Activated naive CD4-positive, alpha-beta T cell treated with anti-CD3 and anti-CD28 coated beads for 36 hours (primary cell): Measurements from ENCODE around the gene TCF23. TPM values are rescaled to one million over a fixed set of nuclear protein-coding genes. Genes with fewer than 3 reads are reported as not detected.
"Not testable (repeated sequence)": the region's sequence is repeated elsewhere in the genome, so short reads cannot be mapped to it uniquely, and the experiment has no call there.

Experiments used
- CTCF ChIA-PET: fragments of 350-600 bp; sonication (Branson Sonifier 250); formaldehyde crosslinking; loops from one replicate; lab custom pipeline; 2021; ENCODE audit warnings: antibody characterized with exemption; lab: Charles Lee
- DNase-seq: peaks from one replicate; pipeline ENCODE4 v3.0.0-alpha.2; 2020
- H3K27ac Mint-ChIP-seq: one replicate; pipeline ENCODE4 v1.8.0; 2021; ENCODE audit warnings: mild to moderate bottlenecking, mixed read lengths
- H3K27me3 Mint-ChIP-seq: one replicate; pipeline ENCODE4 v1.8.0; 2021; ENCODE audit warnings: low read depth, mixed read lengths
- H3K36me3 Mint-ChIP-seq: one replicate; pipeline ENCODE4 v1.8.0; 2021; ENCODE audit warnings: low read depth, mixed read lengths
- H3K4me1 Mint-ChIP-seq: one replicate; pipeline ENCODE4 v1.8.0; 2021; ENCODE audit warnings: low read depth, mixed read lengths
- H3K4me3 Mint-ChIP-seq: one replicate; pipeline ENCODE4 v1.8.0; 2021; ENCODE audit warnings: mild to moderate bottlenecking, moderate library complexity, mixed read lengths
- H3K9me3 Mint-ChIP-seq: one replicate; pipeline ENCODE4 v1.8.0; 2021; ENCODE audit warnings: mixed read lengths
- intact Hi-C: fragments of 100-400 bp; cut with micrococcal nuclease; formaldehyde crosslinking; loops from one replicate; pipeline ENCODE4 v1.15.1; 2023
- total RNA-seq, 2 experiments: library from RNA; stranded (reverse); gene quantifications; one replicate each; pipeline ENCODE4 v1.2.3, GENCODE V29; 2021

Gene TCF23
- total RNA-seq, 2 experiments from 2014 or later, result not detected

DNA sequence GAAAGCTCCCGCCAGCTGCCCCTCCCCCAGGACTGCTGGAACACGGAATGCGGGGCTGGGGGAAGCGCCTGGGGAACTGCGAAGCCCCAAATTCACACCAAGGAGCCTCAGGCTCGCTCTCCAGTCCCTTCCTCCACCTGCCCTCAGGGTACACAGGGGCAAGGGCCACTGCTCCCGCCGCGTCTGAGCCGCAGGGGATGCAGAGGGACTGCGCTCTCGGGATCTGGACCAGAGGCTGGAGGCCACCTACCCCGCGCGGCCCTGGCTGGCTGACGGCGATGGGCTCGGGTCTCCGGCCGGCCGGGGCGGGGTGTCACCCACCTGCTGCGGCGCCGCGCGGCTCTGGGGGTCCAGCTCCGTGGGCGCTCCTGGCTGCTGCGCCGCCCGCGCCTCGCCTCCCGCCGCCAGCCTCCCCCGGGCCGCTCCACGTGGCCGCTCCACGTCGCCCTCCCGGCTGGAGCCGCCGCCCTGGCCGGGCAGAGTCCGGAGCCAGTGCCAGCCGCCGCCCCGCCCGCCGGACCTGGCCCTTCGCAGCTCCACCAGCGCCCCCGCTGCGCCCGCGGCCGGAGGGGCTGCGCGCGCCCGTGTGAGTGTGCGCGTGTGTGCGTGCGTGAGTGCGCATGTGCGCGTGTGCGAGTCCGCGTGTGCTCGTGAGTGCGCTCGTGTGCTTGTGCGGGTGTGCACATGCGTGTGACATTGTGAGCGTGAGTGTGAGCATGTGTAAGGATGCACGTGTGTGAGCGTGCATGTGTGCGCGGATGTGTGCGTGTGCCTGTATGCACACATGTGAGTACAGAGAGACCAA, 30.1 kb upstream of the TCF23 start, which contains the start of gene CGREF1:
Gene CGREF1 (minus strand): TSS at position 604 of the 805 bp plus-strand sequence. CDS start 14,762 bp downstream, outside the sequence.
- peaks cover 22% of the 10 kb centered on the region for H3K27me3 Mint-ChIP-seq
- peak within 1 kb of the TSS; percentile 71 for H3K4me3 Mint-ChIP-seq
- no peak for DNase-seq
- CTCF ChIA-PET, result interaction anchor here (0.7 to 1.0 kb wide), 2 partner anchors 19 to 51 kb away, joined by 3 read pairs; no protein-coding TSS in a partner anchor
- no peaks in the 10 kb centered on the region for H3K9me3 Mint-ChIP-seq
- intact Hi-C loops, result no loop called here
- H3K36me3 Mint-ChIP-seq, result peaks cover 3% of the 10 kb centered on the region
- H3K27ac Mint-ChIP-seq, result no peak within 1 kb of the TSS
- peaks cover 15% of the 10 kb centered on the region for H3K4me1 Mint-ChIP-seq

DNA sequence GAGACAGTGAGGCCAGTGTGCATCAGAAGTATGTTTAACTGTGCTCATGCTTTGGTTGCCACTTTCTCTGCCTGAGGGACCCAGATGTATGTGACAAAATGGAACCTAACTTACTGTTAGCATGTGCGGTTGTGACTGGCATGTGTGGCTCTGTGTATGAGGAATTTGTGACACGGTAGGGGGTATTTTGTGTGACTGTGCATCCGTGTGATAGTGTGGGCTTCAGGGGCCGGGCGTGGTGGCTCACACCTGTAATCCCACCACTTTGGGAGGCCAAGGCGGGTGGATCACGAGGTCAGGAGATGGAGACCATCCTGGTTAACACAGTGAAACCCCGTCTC, 29.5 kb upstream of the TCF23 start:
- intact Hi-C loops, H3K36me3 Mint-ChIP-seq, DNase-seq, H3K27ac Mint-ChIP-seq, CTCF ChIA-PET, H3K9me3 Mint-ChIP-seq: not testable (repeated sequence)
- peaks cover 22% of the 10 kb centered on the region for H3K27me3 Mint-ChIP-seq
- peak overlapping the region; percentile 71 for H3K4me3 Mint-ChIP-seq
- peaks cover 16% of the 10 kb centered on the region for H3K4me1 Mint-ChIP-seq

DNA sequence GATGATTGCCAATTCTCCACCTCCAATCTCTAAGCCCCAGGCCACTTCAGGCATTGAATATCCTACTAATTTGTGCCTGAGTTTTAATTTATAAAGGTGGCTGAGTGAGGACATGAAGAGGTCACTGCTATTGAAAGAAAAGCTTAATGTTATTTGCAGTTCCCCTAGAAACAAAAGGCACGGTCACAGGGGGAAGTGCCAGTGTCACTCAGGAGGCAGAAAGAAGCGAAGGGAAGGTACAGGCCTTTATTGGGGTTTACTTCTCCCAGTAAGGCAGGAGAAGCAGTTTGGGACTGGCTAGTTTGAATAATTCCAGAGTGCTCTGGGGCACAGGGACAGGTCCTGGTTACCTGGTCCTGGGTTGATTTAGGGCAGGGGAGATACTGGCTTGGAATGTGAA, 26.9 kb upstream of the TCF23 start:
- H3K4me1 Mint-ChIP-seq, result peaks cover 16% of the 10 kb centered on the region
- no peak overlapping the region for H3K4me3 Mint-ChIP-seq
- no peaks in the 10 kb centered on the region for H3K9me3 Mint-ChIP-seq
- H3K27me3 Mint-ChIP-seq, result peaks cover 22% of the 10 kb centered on the region
- CTCF ChIA-PET, result no interaction called here
- intact Hi-C loops, result no loop called here
- no peak overlapping the region for H3K27ac Mint-ChIP-seq
- DNase-seq, result no peak
- peaks cover 3% of the 10 kb centered on the region for H3K36me3 Mint-ChIP-seq

DNA sequence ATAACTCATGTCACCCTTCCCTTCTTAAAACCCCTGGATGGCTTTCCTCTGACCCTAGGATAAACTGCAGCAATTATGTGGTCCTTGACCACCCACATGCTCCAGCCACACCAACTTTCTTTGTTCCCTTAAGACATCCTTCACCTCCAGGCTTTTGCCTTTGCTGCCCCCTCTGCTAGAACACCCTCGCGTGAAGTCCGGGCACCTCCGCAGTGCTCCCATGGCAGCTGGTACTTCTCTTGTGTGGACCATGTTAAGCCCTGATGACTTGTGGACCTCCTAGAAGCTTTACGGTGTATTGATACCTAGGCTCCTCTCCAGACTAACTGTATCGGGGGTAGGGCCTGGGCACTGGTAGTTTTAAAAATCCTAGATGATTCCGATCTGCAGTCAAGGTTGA, 26.0 kb upstream of the TCF23 start:
- peaks cover 16% of the 10 kb centered on the region for H3K4me1 Mint-ChIP-seq
- peaks cover 21% of the 10 kb centered on the region for H3K27me3 Mint-ChIP-seq
- no peak for DNase-seq
- CTCF ChIA-PET, result interaction anchor here (0.6 to 2.7 kb wide), 4 partner anchors 11 to 157 kb away, joined by 4 to 17 read pairs (median 5); partner anchors contain the start of gene PREB
- intact Hi-C loops, result loop anchor here (1.0 kb wide), 1 partner anchor 12 kb away; the partner anchor contains the start of gene PREB
- no peak overlapping the region for H3K27ac Mint-ChIP-seq
- H3K9me3 Mint-ChIP-seq, result no peaks in the 10 kb centered on the region
- H3K36me3 Mint-ChIP-seq, result peaks cover 3% of the 10 kb centered on the region
- H3K4me3 Mint-ChIP-seq, result peak overlapping the region; percentile 79

DNA sequence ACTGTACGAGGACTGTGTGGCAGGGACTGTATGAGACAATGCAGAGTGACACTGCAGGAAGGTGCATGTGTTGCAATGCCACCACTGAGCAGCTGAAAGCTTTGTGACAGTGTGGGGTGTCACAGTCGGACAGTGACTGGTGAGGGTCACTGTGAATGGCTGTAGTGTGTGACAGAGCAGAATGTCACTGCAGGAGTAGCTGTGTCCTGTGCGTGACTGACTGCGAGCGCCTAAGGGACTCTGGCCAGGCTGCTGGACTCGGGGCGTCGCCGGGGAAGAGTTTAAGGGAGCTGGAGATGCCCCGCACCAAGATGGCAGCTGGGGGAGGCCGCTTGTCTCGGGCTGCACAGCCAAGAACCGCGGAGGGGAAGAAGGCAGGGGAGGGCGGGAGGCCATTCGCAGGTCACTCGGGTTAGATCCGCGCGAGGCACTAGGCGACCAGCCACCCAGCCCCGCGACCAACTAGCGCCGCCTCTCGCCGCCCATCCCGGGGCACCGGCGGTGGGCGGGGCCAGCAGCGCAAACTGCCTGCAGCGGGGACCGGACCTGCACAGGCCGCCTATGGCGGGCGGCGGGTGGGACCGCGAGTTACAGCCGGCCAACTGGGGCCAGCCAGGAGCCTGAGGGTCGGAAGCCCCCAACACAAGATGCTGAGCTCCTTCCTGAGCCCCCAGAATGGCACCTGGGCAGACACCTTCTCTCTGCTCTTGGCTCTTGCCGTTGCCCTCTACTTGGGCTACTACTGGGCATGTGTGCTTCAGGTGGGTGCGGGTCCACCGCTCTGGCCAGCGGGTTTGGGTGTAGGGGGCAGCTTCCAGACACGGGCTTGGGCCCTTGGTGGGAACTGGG, 25.3 kb upstream of the TCF23 start, which contains the start of gene ABHD1:
Gene ABHD1 (plus strand): TSS at position 514 of the 849 bp plus-strand sequence. CDS start 134 bp downstream, at position 648.
- Mint-ChIP-seq H3K4me3 (peak within 1 kb of the TSS; percentile 79), H3K27ac (no peak within 1 kb of the TSS)

DNA sequence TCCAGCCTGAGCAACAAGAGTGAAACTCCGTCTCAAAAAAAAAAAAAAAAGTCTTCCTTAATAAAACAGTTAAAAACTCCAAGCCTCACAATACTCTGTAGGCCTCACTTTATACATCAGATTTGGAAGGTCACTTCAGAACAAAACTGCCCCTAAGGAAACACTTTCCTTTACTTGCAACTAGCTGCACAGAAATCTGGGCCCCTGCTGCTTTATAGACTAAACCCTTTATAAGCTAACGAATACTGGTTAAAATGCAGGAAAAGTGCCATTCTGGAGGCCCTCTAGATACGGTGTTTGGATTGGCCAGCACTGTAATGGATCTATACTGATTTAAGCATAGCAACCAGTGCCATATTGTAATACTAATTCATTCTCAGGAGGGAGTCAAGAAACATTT, 23.7 kb upstream of the TCF23 start:
- H3K4me3 Mint-ChIP-seq, result no peak overlapping the region

More for the DNA sequence above, 25.3 kb upstream of the TCF23 start, which contains the start of gene ABHD1:
- peaks cover 16% of the 10 kb centered on the region for H3K27me3 Mint-ChIP-seq
- H3K36me3 Mint-ChIP-seq, result peaks cover 3% of the 10 kb centered on the region
- no peaks in the 10 kb centered on the region for H3K9me3 Mint-ChIP-seq
- peak; percentile 51 for DNase-seq
- intact Hi-C loops, result loop anchor here (1.0 kb wide), 1 partner anchor 11 kb away; the partner anchor contains the start of gene PREB
- CTCF ChIA-PET, result interaction anchor here (0.6 to 2.7 kb wide), 5 partner anchors 9 to 156 kb away, joined by 3 to 17 read pairs (median 4); partner anchors contain the start of gene PREB
- H3K4me1 Mint-ChIP-seq, result peaks cover 12% of the 10 kb centered on the region

DNA sequence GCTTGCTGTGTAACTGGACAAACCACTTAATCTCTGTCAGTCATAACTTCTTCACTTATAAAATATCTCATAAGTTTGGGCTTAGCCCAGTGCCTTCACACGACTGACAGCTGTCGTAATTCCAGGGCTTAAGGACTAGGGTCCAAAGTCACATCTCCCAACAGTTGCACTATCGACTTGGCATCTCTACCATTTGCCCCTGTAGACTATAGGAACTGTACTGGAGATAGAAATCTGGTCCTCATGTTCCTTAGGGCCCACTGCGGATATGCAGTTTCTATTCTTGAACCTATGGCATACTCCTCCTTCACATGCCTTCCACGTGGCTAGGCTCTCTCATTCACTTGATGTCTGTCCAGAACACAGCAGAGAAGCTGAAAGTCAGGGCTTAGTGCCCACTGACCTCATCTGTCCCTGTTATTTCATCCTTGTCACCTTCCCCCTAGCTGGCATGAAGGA, 22.5 kb upstream of the TCF23 start:
- no peak for DNase-seq
- Mint-ChIP-seq H3K9me3 (no peaks in the 10 kb centered on the region), H3K27ac (no peak overlapping the region), H3K4me3 (no peak overlapping the region), H3K36me3 (peaks cover 4% of the 10 kb centered on the region), H3K4me1 (peaks cover 7% of the 10 kb centered on the region), H3K27me3 (no peaks in the 10 kb centered on the region)
- CTCF ChIA-PET, result no interaction called here
- intact Hi-C loops, result no loop called here

More for the DNA sequence above, 23.7 kb upstream of the TCF23 start:
- intact Hi-C loops, result no loop called here
- Mint-ChIP-seq H3K4me1 (peaks cover 7% of the 10 kb centered on the region), H3K27me3 (peaks cover 6% of the 10 kb centered on the region), H3K27ac (no peak overlapping the region), H3K36me3 (peaks cover under 1% of the 10 kb centered on the region), H3K9me3 (no peaks in the 10 kb centered on the region)
- CTCF ChIA-PET, result interaction anchor here (2.7 kb wide), 1 partner anchor 9 kb away, joined by 17 read pairs; the partner anchor contains the start of gene PREB
- DNase-seq, result no peak

DNA sequence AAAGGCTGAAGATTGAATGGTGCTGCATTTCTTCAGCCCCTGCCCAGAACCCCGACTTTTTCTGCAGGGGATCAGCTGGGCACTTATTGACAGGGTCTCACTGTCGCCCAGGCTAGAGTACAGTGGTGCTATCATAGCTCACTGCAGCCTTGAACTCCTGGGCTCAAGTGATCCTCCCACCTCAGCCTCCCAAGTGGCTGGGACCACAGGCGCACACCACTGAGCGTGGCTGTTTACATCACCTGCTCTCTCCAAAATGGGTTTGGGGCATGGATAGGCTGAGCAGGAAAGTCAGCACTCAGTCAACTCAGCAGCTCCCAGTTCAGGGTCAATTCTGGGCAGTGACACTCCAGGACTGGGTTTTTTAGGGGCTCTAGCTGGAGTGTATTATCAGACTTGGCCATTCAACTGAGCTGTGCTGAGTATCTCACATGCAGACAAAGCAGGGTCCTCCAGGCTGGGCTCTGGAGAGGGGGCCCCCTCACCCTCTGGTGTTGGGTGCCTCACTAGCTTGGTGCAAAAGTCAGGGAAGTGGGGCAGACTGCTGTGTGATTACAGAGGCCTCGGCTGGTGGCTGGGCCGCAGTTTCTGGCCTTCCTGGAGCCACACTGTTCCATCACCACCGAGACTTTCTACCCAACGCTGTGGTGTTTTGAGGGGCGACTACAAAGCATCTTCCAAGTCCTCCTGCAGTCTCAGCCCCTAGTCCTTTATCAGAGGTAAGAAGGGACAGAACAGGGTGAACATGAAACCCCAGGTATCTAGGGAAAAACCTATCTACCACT, 20.7 kb upstream of the TCF23 start:
- H3K27ac Mint-ChIP-seq, result no peak overlapping the region
- no peaks in the 10 kb centered on the region for H3K27me3 Mint-ChIP-seq
- H3K4me3 Mint-ChIP-seq, result no peak overlapping the region
- no peaks in the 10 kb centered on the region for H3K9me3 Mint-ChIP-seq
- DNase-seq, result no peak
- peaks cover 7% of the 10 kb centered on the region for H3K36me3 Mint-ChIP-seq
- CTCF ChIA-PET, result interaction anchor here (0.5 kb wide), 1 partner anchor 118 kb away, joined by 4 read pairs; no protein-coding TSS in a partner anchor
- intact Hi-C loops, result no loop called here
- H3K4me1 Mint-ChIP-seq, result peaks cover 13% of the 10 kb centered on the region

DNA sequence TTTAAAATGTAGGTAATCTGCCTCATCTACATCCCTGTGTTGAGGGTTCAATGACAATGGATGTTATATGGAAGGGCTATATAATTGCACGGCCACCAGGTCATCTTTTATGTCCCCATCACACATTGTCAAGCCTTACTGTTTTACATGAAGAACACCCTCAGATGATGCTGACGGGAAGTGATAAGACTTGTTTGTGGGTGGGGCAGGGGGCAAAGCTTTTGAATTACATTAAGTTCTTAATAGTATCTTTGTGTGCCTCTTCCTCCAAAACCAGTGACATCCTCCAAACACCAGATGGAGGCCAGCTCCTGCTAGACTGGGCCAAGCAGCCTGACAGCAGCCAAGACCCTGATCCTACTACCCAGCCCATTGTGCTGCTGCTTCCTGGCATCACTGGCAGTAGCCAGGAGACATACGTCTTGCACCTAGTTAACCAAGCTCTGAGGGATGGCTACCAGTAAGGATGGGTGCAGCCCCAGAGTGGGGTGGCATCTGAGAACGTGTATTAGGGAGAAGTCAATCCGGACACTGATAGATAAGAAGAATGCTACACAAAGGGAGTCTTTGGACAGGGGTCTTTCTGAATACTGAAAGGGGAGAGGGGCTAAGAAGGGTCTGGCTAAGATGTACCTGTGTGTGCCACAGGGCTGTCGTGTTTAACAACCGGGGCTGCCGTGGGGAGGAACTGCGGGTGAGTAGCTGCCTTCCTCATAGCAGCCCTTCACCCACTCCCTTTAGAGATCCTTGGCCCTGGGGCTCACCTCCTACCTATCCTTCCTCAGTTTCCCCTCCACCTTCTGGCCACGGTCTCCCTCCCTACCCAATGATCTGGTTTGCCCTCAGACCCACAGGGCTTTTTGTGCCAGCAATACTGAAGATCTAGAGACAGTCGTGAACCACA, 19.9 kb upstream of the TCF23 start:
- no peaks in the 10 kb centered on the region for H3K9me3 Mint-ChIP-seq

DNA sequence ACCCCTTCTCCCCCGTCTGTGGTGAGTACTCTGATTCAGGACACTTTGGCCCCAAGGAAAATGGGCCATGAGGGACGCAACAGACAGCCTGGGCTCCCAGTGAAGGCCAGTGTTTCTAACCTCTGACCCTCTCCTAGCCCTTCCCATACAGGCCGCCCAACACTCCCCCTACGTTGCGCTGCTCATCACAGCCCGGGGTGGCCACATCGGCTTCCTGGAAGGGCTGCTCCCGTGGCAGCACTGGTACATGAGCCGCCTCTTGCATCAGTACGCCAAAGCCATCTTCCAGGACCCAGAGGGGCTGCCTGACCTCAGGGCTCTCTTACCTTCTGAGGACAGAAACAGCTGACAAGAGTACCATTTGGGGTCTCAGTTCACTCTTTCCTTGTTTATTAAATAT, 18.4 kb upstream of the TCF23 start:
- Mint-ChIP-seq H3K9me3 (no peaks in the 10 kb centered on the region), H3K27me3 (no peaks in the 10 kb centered on the region), H3K27ac (no peak overlapping the region), H3K36me3 (peaks cover 14% of the 10 kb centered on the region), H3K4me1 (peaks cover 20% of the 10 kb centered on the region), H3K4me3 (no peak overlapping the region)
- CTCF ChIA-PET, result interaction anchor here (1.7 kb wide), 1 partner anchor 173 kb away, joined by 5 read pairs; no protein-coding TSS in a partner anchor
- DNase-seq, result no peak
- intact Hi-C loops, result loop anchor here (5.0 kb wide), 1 partner anchor 43 kb away; the partner anchor contains the start of gene KHK

More for the DNA sequence above, 19.9 kb upstream of the TCF23 start:
- peaks cover 16% of the 10 kb centered on the region for H3K4me1 Mint-ChIP-seq
- H3K4me3 Mint-ChIP-seq, result no peak overlapping the region
- intact Hi-C loops, result no loop called here
- CTCF ChIA-PET, result interaction anchor here (0.5 kb wide), 1 partner anchor 117 kb away, joined by 4 read pairs; no protein-coding TSS in a partner anchor
- H3K27ac Mint-ChIP-seq, result no peak overlapping the region
- H3K36me3 Mint-ChIP-seq, result peaks cover 13% of the 10 kb centered on the region
- DNase-seq, result no peak
- H3K27me3 Mint-ChIP-seq, result no peaks in the 10 kb centered on the region
